B cell (primary cell): ENCODE results near the gene NCOA5. TPM values are rescaled to one million over a fixed set of nuclear protein-coding genes. Genes with fewer than 3 reads are reported as not detected.
A peak's percentile ranks its signal among the peaks of the same experiment; 100 is the strongest.

ENCODE experiments used
- ATAC-seq: fragments of 200-7000 bp; cut with Tn5 transposase; one replicate; pipeline ENCODE4 v1.10.0; 2021; ENCODE audit warnings: low read depth, mild to moderate bottlenecking, moderate number of reproducible peaks, moderate library complexity
- CTCF ChIA-PET: fragments of 350-600 bp; sonication (Branson Sonifier 250); formaldehyde crosslinking; loops from one replicate; lab custom pipeline; 2021; ENCODE audit warnings: antibody characterized with exemption, inconsistent platforms; lab: Charles Lee
- POLR2A ChIA-PET: fragments of 350-600 bp; sonication (Branson Sonifier 250); formaldehyde crosslinking; loops from one replicate; lab custom pipeline; 2021; ENCODE audit warnings: antibody characterized with exemption; lab: Charles Lee
- DNase-seq: peaks from one replicate; pipeline ENCODE4 v3.0.0; 2013
- H2AFZ ChIP-seq: 2 replicates; pipeline ENCODE4 v1.6.1; 2012; ENCODE audit warnings: mild to moderate bottlenecking, low read depth, low read length; ENCODE audit not compliant: insufficient read depth, poor library complexity, severe bottlenecking
- H3K27ac ChIP-seq, 2 donors: 1 replicate in 1 of 2; 2 replicates in 1 of 2; pipeline ENCODE4 v1.5.1; 2012 to 2013; ENCODE audit warnings: low read length in 2 of 2, mild to moderate bottlenecking in 2 of 2, moderate library complexity in 1 of 2
- H3K27me3 ChIP-seq, 4 experiments: fragments of 200-600 bp in 1 of 4; sonication (generic) in 1 of 4; replicated peaks in 1 of 4; 1 replicate in 2 of 4; 2 replicates in 2 of 4; pipeline versions ENCODE4 v1.6.1 to v1.7.0; 2013 to 2016; ENCODE audit warnings: low read length in 3 of 4, mild to moderate bottlenecking in 2 of 4, mixed read lengths in 1 of 4, moderate library complexity in 1 of 4; ENCODE audit not compliant: insufficient read depth in 4 of 4, control insufficient read depth in 3 of 4; ENCODE audit errors: control extremely low read depth in 1 of 4
- H3K36me3 ChIP-seq, 2 experiments: replicated peaks in 1 of 2; 1 replicate in 1 of 2; 2 replicates in 1 of 2; pipeline versions ENCODE4 v1.6.1 to v1.7.1; 2013; ENCODE audit warnings: low read length in 1 of 2; ENCODE audit not compliant: insufficient read depth in 2 of 2, control insufficient read depth in 1 of 2; ENCODE audit errors: control extremely low read depth in 1 of 2, extremely low read depth in 1 of 2
- H3K4me1 ChIP-seq, 2 donors: fragments of 200-600 bp in 1 of 2; sonication (generic) in 1 of 2; 1 replicate in 1 of 2; 2 replicates in 1 of 2; pipeline versions ENCODE4 v1.5.1 to v1.6.1; 2013 to 2017; ENCODE audit warnings: low read length in 2 of 2; ENCODE audit not compliant: control insufficient read depth in 2 of 2, insufficient read depth in 2 of 2
- H3K4me2 ChIP-seq: replicated peaks from 2 replicates; pipeline ENCODE3; 2012; ENCODE audit warnings: mild to moderate bottlenecking, low read depth, low read length; ENCODE audit not compliant: poor library complexity, severe bottlenecking
- H3K4me3 ChIP-seq, 5 experiments: fragments of 200-600 bp in 1 of 5; sonication (generic) in 1 of 5; 1 replicate in 3 of 5; 2 replicates in 2 of 5; pipeline versions ENCODE4 v1.5.1 to v1.7.0; 2011 to 2016; ENCODE audit warnings: low read length in 4 of 5, mild to moderate bottlenecking in 4 of 5, low read depth in 2 of 5, control low read depth in 1 of 5, moderate library complexity in 1 of 5; ENCODE audit not compliant: insufficient read depth in 1 of 5; ENCODE audit errors: control extremely low read depth in 1 of 5, extremely low read depth in 1 of 5
- H3K79me2 ChIP-seq: fragments of 200-600 bp; sonication (generic); one replicate; pipeline ENCODE4 v1.6.0; 2016; ENCODE audit warnings: low read length; ENCODE audit not compliant: control insufficient read depth, insufficient read depth
- H3K9ac ChIP-seq: fragments of 200-600 bp; sonication (generic); 2 replicates; pipeline ENCODE4 v1.6.1; 2017; ENCODE audit warnings: mild to moderate bottlenecking, low read length, moderate library complexity
- H3K9me3 ChIP-seq, 3 donors: one replicate each; pipeline versions ENCODE4 v1.6.1 to v1.7.1; 2013; ENCODE audit warnings: low read length in 2 of 3; ENCODE audit not compliant: control insufficient read depth in 2 of 3, insufficient read depth in 1 of 3; ENCODE audit errors: control extremely low read depth in 1 of 3
- H4K20me1 ChIP-seq: 2 replicates; pipeline ENCODE4 v1.6.0; 2012; ENCODE audit warnings: mild to moderate bottlenecking, low read length; ENCODE audit not compliant: insufficient read depth, control insufficient read depth, poor library complexity, severe bottlenecking
- H3K27ac Mint-ChIP-seq: one replicate; pipeline ENCODE4 v1.8.0; 2021; ENCODE audit warnings: mixed read lengths
- H3K27me3 Mint-ChIP-seq: one replicate; pipeline ENCODE4 v1.8.0; 2021; ENCODE audit warnings: mixed read lengths
- H3K4me1 Mint-ChIP-seq: one replicate; pipeline ENCODE4 v1.8.0; 2021; ENCODE audit warnings: mixed read lengths
- H3K4me3 Mint-ChIP-seq: one replicate; pipeline ENCODE4 v1.8.0; 2021; ENCODE audit warnings: mixed read lengths
- H3K9me3 Mint-ChIP-seq: one replicate; pipeline ENCODE4 v1.8.0; 2022; ENCODE audit warnings: mixed read lengths; ENCODE audit not compliant: insufficient read depth
- CTCF ChIP-seq: fragments of 200-600 bp; IDR thresholded peaks from one replicate; pipeline ENCODE4 v1.8.0; 2022; ENCODE audit warnings: antibody characterized with exemption, mild to moderate bottlenecking
- EZH2 ChIP-seq: IDR thresholded peaks from 2 replicates; pipeline ENCODE4 v1.6.1; 2012; ENCODE audit warnings: borderline replicate concordance, low read depth, mild to moderate bottlenecking, moderate library complexity, low read length; ENCODE audit not compliant: insufficient read depth, poor library complexity, severe bottlenecking
- WGBS: methylation state at CpG from one replicate; pipeline ENCODE4 v1.1.5; 2013; ENCODE audit warnings: missing lambda C conversion rate; ENCODE audit not compliant: insufficient coverage; 5-methylcytosine and 5-hydroxymethylcytosine counted together
- intact Hi-C: fragments of 100-400 bp; cut with micrococcal nuclease; formaldehyde crosslinking; loops from one replicate; pipeline ENCODE4 v1.10.0; 2022
- polyA minus RNA-seq: library from RNA; depleted of rRNA, polyadenylated mRNA; stranded (reverse); fragments of >200 nt; gene quantifications from 2 replicates; pipeline ENCODE4 v1.2.3, GENCODE V29; 2012
- polyA plus RNA-seq: library from polyadenylated mRNA; depleted of rRNA; stranded (reverse); fragments of >200 nt; gene quantifications from 2 replicates; pipeline ENCODE4 v1.2.3, GENCODE V29; 2012
- total RNA-seq, 2 donors: library from RNA; stranded (reverse); fragments of 120-200 nt in 1 of 2; gene quantifications; 1 replicate in 1 of 2; 2 replicates in 1 of 2; pipeline versions ENCODE4 v1.2.3 to v1.2.4, GENCODE V29; 2013 to 2022

Gene NCOA5
- total RNA-seq: 41.6 and 44.1 TPM in 2 replicates
- total RNA-seq (2013): 34.4 TPM
- 26.0 and 28.8 TPM in 2 replicates for polyA plus RNA-seq
- 26.9 and 32.5 TPM in 2 replicates for polyA minus RNA-seq

DNA sequence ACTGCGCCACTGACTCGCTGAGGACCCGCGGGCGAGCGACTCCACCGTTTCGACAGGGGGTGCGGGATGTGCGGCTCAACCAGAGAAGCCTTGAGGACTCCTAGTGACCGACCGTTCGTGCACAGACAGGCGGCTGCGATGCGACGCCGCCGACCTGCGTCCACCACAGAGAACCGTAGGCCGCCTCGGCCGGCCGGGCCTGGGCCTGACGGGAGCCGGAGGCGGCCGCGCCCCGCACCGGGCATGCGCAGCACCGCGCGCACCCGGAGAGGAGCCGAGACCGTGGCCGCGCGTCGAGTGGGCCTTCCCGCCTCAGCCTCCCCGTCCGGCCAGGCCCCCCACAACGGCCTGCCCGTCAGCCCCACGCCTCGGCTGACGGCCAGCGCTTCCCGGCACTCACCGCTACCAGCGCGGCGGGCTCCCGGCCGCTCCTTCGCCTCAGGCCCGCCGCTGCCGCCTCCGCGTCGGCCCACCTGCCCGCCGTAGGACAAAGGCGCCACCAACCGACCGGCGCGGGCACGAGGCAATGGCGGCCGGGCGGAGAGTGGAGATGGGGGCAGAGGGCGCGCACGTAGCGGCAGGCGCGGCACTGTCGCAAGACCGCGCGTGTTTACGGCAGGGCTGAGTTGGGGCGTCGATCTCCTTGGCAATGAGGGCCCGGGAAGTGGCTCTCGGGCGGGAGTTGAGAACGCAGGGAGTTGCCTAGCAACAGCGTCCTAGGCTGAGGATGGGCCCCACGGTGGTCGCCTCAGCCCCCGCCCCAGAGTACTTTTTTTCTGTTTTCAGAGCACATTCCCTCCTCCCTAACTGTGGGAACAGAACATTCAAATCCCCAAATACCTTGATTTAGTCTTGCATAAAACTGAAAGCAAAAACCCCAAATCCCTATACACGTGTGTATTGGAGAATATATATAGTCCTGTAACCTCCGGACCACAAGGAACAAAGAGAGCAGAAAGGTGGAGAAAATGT lies at the start of gene NCOA5:
Gene NCOA5, minus strand, starts transcription at position 546 of the 972 bp plus-strand sequence. CDS start 10,538 bp downstream, outside the sequence.
- H3K36me3 ChIP-seq: no peaks in the 10 kb centered on the region
- H3K4me2 ChIP-seq: peak within 1 kb of the TSS; percentile 85
- Mint-ChIP-seq H3K27ac (peak within 1 kb of the TSS; percentile 90), H3K4me1 (peaks cover 47% of the 10 kb centered on the region), H3K4me3 (peak within 1 kb of the TSS; percentile 93), H3K9me3 (no peaks in the 10 kb centered on the region), H3K27me3 (no peaks in the 10 kb centered on the region)
- ATAC-seq (peak; percentile 92), DNase-seq (peak; percentile 97)
- H3K9me3 ChIP-seq: peaks cover 0 to 3% (median 0%) of the 10 kb centered on the region in 3 donors
- peaks cover 47% of the 10 kb centered on the region for H3K79me2 ChIP-seq
- peak within 1 kb of the TSS; percentile 74 for H2AFZ ChIP-seq
- peaks cover 48% of the 10 kb centered on the region for H4K20me1 ChIP-seq
- intact Hi-C loops: loop anchor here (1.0 to 2.0 kb wide), 6 partner anchors 10 to 275 kb away; partner anchors contain the start of gene PCIF1
- H3K27ac ChIP-seq: peak within 1 kb of the TSS; percentile 71 to 94
- peak within 1 kb of the TSS; percentile 84 for H3K9ac ChIP-seq
- peak within 1 kb of the TSS; percentile 71 to 86 (median 81) for H3K4me3 ChIP-seq
- under 1% methylated on average over 96 of the region's 100 CpGs for WGBS
- ChIA-PET CTCF (interaction anchor here (1.4 to 2.3 kb wide), 3 partner anchors 43 to 103 kb away, joined by 4 to 8 read pairs (median 7); no protein-coding TSS in a partner anchor), POLR2A (no interaction called here)
- TF ChIP-seq EZH2: no peak
- peak; percentile 32 for TF ChIP-seq CTCF
- H3K4me1 ChIP-seq: peaks cover 21 to 38% of the 10 kb centered on the region in 2 donors
- H3K27me3 ChIP-seq: no peaks in the 10 kb centered on the region
